Measurements from ENCODE around the gene FAP.

DNA sequence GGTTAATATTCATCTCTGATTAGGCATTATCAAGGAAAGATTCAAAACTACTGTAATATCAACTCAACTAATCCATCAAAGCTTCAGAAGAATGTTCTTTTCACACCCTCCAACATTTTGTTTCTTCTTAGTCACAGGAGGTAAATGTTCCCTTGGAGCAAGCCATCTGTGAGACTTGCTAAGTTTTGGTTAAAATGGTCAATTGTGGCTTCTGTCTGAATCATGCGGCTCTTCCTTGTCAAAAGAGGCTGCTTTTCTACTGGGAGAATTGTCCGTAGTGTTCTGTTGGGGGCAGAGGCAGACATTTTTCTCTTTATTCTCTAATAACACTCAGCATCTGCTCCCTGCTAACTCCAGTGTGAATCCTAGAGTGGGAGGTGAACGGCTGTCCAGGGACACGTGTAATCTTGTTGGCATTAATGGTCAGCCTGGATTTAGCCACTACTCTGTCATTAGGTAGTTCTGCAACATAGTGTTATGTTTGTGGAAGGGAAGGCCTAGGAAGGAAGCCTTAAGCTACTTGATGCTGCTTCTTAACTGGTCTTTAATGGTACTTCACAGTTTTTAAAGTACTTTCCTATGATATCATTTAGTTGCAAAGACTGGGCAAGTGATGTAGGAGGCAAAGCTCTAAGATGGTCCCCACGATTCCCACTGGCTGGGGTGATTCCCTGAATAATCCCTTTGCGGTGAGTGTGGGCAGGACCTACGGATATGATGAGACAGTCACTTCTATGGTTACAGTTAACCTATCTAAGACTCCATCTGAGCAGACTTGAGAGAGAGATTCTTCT lies 22.6 kb upstream of the FAP start:
- TF ChIP-seq EZH2 (IDR thresholded peaks at IDR 0.05; ENCODE audit: insufficient read depth, poor library complexity, severe bottlenecking) (no peak), EZH2phosphoT487 (IDR thresholded peaks at IDR 0.05; ENCODE audit: insufficient read depth, low read depth) (no peak)

Data from GM23248 (cell line).